DMS53 treated with DMSO at 0.1 percent for 48 hours (cell line): ENCODE measurements around the gene STARD10.

Experiments
- DNase-seq: peaks from one replicate; lab custom pipeline; 2025; ENCODE audit not compliant: unreplicated experiment; lab: John Stamatoyannopoulos, UW

The STARD10 gene

DNA sequence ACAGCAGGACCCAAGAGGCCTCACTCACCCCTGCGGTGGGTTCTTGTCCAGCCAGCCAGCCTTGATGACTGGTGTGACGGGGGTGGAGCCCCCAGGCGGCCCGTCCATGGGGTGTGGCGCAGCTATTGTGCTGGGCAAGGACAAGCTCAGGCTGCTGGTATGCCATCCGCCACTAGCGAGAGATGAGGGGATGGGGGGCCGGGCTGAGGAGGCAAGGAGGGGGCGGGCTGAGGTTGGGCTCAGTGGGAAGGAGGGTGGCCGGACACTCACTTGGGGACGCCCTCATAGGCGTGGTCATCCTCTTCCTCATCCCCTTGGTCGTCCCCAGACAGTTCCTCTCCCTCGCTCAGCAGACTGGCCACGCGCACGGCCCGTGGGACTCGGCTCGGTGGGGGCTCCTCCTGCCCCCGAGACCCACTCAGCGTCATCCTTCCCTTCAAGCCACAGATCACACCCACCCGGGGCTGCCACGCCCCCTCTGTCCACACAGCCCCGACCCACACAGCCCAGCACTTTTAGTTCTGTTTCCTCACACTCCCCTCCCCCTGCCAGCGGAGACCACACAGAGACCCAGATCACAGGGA is 81.6 kb downstream of the STARD10 start:
- DNase-seq: no peak

DNA sequence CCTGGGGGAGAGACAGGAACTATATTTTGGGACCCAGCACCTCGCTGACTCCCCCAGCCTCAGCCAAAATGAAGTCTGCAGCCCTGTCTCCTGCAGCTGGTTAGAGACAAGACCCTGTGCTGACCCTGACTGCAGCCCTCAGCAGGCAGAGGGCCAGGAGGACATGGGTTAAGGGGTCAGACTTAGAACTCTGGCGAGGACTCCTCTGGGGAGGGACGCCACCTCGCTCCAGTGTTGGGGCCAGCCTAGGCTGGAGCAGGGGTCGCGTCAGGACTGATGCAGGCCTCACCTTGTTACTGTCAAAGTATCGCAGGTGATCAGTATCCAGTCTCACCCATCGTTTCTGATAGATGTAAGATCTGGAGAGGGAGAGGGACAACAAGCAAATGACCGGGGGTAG is 82.7 kb downstream of the STARD10 start:
- no peak for DNase-seq

DNA sequence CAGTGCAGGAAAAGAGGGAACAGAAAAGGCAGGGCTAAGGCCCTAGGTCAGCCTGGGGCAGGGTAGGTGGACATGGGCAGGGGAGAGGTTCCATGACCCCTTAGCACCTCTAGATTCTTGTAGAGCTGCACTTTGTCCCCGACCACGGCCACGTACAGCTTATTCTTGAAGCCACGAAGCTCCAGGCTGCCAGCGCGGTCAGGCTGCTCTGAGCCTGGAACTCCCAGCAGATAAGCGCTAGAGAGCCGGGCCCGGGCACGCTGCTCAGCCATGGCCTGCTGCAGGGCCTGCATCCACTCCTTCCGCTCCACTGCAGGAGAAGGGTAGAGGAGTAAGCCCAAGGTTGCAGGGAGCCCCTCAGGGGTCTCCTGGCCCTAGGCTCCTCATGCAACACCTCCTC is 83.6 kb downstream of the STARD10 start:
- no peak for DNase-seq

DNA sequence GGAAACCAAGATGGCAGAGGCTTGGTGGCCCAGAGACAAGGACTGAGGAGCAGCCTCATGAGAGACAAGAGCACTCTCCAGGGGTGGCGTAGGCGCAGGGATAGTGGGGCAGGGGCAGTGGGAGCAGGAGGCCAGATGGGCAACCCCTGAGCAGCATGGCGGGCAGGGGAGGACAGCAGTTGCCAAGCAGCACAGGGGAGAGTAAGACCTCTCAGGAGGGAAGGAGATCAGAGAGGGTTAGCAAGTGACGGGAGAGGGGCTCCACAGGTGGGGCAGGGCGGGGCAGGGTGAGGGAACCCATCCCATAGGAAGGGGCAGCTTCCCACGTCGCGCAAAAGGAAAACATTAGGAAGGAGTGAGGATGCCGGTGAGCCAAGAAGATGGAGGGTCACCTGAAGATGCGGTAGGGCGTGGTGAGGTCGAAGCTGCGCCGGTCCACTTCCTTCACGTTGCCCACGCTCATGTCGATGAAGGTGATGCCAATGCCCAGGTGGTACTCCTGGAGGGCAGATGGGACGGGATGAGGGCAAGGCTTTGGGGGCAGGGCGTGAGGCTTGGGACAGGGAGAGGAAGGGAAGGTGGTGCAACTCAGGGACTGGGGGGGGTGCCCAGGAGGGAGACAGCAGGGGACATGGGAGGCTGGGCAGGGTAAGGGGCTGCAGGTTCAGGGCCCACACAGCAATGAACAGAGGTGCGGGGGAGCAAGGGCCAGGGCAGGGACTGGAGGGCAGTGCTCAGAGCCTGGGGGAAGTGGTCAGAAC is 84.2 kb downstream of the STARD10 start:
- DNase-seq: no peak

- DNase-seq: no peak
Measured at GRCh38 chr11:72707032-72707431, 86.8 kb downstream of the STARD10 start.

- no peak for DNase-seq
Measured at GRCh38 chr11:72706579-72706978, 87.3 kb downstream of the STARD10 start.

- no peak for DNase-seq
Measured at GRCh38 chr11:72705442-72706365, 88.1 kb downstream of the STARD10 start.

DNA sequence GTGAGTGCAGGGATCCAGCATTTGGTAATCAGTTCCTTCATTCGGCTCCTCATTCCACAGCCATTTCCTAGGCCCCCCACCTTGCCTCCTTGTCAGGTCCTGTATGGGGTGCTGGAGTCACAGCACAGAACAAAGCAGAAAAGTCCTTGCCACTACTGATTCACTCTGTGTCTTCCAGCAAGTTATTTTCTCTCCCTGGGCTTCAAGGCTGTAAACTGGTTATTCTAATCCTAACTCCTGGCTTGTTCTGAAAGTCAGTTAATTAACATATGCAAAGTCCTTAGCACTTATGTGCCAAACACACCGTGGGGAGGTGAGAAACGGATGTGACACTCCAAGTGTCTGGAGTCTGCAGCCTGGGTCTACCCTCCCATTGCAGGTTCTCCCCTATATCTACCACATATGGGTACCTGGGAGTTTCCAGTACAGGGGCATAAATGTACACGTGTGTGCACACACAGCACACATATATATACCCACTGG is 89.0 kb downstream of the STARD10 start:
- DNase-seq: no peak
